ENCODE results near the gene COL27A1.

DNA sequence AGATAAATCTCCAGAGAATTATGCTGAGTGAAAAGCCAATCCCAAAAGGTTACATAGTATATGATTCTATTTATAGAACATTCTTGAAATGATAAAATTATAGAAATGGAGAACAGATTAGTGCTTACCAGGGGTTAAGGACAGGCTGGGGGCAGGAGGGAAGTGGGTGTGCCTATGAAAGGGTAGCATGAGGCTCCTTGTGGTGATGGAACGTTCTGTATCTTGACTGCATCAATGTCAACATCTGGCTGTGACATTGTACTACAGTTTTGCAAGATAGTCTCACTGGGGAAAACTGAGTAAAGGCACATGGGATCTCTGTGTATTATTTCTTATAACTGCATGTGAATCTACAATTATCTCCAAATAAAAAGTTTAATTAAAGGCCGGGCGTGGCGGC, 196.6 kb downstream of the COL27A1 start:
- TF ChIP-seq, protein P1, sequence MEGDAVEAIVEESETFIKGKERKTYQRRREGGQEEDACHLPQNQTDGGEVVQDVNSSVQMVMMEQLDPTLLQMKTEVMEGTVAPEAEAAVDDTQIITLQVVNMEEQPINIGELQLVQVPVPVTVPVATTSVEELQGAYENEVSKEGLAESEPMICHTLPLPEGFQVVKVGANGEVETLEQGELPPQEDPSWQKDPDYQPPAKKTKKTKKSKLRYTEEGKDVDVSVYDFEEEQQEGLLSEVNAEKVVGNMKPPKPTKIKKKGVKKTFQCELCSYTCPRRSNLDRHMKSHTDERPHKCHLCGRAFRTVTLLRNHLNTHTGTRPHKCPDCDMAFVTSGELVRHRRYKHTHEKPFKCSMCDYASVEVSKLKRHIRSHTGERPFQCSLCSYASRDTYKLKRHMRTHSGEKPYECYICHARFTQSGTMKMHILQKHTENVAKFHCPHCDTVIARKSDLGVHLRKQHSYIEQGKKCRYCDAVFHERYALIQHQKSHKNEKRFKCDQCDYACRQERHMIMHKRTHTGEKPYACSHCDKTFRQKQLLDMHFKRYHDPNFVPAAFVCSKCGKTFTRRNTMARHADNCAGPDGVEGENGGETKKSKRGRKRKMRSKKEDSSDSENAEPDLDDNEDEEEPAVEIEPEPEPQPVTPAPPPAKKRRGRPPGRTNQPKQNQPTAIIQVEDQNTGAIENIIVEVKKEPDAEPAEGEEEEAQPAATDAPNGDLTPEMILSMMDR (IDR thresholded peaks at IDR 0.05) = no peak
- TF ChIP-seq EZH2phosphoT487 (IDR thresholded peaks at IDR 0.05) = no peak
